NCI-H1417 (cell line): ENCODE measurements around the gene CLDN12.

Source experiments
- DNase-seq, 3 experiments: peaks; one replicate each; lab custom pipeline; 2025; lab: John Stamatoyannopoulos, UW

The CLDN12 gene

GRCh38 chr7:90403174-90404113 is at the start of gene CLDN12:
TSS of gene CLDN12 (plus strand) at chr7:90403461. CDS start at chr7:90412677, 9,216 bp downstream.
- DNase-seq = peak; percentile 91 to 97 (median 97)

DNA sequence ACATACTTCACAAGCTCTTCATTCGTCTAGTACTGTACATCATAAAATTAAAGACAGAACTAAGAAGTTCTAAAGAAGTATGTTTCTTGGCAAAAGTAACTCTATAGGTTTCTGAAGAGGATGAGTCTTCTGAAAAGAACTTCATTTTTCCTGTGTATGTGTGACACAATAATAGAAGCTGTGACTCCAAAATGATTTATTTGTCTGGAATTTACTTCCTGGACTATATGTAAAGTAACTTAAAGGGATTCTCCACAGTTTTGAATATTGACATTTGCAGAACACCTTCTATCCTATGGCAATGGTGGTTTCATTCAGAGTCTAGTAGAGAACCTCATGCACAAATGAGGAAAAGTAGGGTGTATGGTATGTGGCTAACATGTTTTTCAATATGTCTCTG is 19.8 kb upstream of the CLDN12 start:
- DNase-seq = no peak

GRCh38 chr7:90383861-90384260 is 19.4 kb upstream of the CLDN12 start:
- no peak for DNase-seq

DNA sequence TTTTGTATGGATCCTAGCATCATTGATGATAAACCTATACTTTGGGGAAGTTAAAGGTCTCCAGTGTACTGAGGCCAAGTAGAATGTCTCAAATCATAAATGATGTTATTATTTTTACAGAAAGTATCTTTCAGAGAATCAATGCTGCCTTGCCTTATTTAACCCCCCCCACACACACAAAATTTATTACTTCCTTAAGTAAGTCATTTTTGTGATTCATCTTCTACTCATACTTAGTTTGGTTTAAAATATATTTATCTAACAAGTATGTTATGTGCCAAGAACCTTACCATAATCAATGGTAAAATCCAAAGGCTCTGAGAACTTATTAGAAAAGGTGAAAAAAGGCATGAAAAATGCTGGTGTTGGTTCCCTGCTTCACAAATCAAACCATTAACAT is 18.8 kb upstream of the CLDN12 start:
- DNase-seq = no peak

- no peak for DNase-seq
Observed at GRCh38 chr7:90387470-90388240, 15.6 kb upstream of the CLDN12 start.

DNA sequence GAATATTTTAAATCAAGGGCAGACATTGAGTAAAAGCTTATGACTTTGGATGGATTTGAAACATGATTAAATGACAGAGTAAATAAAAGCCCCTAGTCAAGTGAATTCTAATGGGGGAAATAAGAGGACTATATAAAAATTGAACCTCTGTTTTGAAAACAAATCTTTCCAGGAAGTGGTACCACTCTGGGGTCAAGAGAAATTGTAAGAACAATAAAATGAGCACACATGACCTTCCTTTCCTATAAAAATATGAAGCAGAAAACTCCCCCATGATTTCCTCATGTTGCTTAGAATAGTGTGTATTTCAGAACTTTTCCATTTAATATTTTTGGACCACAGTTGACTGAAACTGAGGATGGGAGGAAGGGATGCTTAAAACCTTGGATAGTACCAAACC is 12.3 kb upstream of the CLDN12 start:
- DNase-seq = no peak

DNA sequence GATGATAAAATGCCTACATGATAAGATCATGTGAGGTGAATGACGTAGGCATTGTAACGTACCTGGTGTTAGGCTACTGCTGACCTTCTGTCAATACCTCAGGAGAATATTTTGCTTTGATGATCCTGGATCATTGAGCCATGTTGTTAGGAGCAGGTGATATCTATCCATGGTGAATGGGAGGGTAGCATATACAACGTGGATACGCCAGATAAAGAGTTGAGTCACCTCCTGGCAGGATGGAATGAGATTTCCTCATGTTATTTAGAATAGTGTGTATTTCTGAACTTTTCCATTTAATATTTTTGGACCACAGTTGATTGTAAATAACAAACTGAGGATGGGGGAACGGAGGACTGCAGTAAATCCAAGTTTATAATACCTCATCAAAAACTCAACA is 11.8 kb upstream of the CLDN12 start:
- DNase-seq = no peak

- no peak for DNase-seq
Observed at GRCh38 chr7:90396420-90396819, 6.8 kb upstream of the CLDN12 start.

DNA sequence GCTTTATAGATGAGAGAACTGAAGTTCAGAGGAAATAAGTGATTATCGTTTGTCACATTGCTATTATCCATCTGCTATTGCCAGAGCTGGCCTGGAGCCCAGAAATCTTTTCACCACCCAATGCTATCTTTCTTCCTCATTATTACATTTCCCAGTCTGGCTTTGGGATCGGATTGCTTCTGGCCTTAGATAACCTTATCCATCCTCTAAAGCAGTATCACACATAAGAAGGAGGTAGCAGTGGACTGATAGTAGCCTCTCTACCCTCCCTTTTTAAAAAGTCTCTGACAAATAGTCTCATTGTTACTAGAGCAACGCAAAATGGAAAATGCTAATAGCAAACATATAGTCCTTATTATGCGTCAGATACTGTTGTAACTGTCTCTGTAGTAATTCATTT is 1.3 kb upstream of the CLDN12 start:
- DNase-seq = peak in 2 of 3 experiments; percentile 26 to 48

GRCh38 chr7:90402785-90403173 is 482 bp upstream of the CLDN12 start:
- no peak for DNase-seq

GRCh38 chr7:90404777-90405176 is 1.5 kb downstream of the CLDN12 start:
- no peak for DNase-seq

- DNase-seq = no peak
Observed at GRCh38 chr7:90407484-90407821, 4.2 kb downstream of the CLDN12 start.

- DNase-seq = no peak
Observed at GRCh38 chr7:90408142-90408541, 4.9 kb downstream of the CLDN12 start.

DNA sequence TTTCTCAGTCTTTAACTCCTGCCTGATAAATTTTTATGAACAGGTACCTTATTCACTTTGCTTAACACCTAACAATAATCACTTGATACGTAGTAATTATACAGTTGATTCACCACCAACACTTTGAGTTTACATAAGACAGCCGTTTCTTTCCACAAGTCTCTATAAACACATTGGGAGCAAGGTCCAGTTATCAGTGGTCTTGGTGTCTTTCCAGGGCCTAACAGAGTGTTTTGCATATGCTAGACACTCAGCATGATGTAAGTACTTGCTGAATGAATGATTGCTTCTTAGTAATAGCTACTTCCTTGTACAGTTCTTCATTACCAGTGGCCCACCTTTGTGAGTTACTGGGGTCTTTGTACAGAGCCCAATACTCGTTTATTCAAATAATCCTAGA is 6.4 kb downstream of the CLDN12 start:
- DNase-seq = no peak

- DNase-seq = peak in 1 of 3 experiments; percentile 61
Observed at GRCh38 chr7:90411510-90411909, 8.2 kb downstream of the CLDN12 start.

DNA sequence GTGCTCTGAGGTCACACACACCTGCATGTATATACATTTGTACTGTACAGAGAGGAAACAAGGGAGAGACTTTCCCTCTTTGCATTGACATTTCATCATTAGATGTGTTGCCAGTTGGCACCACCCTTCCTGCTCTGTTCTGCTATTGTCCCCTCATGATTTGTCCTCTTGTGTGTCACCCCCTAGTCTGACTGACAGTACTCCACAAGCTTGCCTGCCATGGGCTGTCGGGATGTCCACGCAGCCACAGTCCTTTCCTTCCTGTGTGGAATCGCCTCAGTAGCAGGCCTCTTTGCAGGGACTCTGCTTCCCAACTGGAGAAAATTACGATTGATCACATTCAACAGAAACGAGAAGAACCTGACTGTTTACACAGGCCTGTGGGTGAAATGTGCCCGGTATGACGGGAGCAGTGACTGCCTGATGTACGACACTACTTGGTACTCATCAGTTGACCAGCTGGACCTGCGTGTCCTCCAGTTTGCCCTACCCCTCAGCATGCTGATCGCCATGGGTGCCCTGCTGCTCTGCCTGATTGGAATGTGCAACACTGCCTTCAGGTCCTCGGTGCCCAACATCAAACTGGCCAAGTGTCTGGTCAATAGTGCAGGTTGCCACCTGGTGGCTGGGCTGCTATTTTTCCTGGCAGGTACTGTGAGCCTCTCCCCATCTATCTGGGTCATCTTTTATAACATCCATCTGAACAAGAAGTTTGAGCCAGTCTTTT is 9.4 kb downstream of the CLDN12 start:
- DNase-seq = peak in 1 of 3 experiments; percentile 29

DNA sequence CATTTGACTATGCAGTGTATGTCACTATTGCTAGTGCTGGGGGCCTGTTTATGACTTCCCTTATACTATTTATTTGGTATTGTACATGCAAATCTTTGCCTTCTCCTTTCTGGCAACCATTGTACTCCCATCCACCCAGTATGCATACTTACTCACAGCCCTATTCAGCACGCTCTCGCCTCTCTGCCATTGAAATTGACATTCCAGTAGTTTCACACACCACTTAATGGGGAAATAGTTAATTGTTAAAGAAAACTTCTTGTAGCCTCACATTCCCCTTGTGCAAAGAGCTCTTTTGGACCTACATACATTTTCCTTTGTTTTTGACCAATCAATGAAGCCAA is 9.9 kb downstream of the CLDN12 start:
- DNase-seq = no peak

GRCh38 chr7:90421651-90422050 is 18.4 kb downstream of the CLDN12 start:
- DNase-seq = no peak

- no peak for DNase-seq
Observed at GRCh38 chr7:90424720-90425119, 21.5 kb downstream of the CLDN12 start.

DNA sequence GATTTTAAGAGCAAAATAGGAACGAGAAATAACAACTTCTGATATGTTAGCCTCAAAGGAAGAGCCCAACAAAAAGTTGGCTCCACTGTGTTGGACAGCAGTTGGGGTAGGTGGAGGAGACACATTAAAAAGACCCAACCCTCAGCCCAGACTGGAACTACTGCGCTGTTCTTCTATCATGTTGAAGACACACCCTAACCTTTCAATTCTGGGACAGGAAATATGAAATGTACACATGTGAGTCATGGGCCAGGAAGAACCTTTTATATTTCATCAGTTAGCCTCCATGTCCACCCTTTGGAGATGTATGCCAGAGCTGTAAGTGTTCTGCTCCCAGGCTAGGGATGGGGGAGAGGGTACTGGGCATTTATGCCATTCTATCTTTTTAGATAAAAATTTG is 22.1 kb downstream of the CLDN12 start:
- DNase-seq = no peak

DNA sequence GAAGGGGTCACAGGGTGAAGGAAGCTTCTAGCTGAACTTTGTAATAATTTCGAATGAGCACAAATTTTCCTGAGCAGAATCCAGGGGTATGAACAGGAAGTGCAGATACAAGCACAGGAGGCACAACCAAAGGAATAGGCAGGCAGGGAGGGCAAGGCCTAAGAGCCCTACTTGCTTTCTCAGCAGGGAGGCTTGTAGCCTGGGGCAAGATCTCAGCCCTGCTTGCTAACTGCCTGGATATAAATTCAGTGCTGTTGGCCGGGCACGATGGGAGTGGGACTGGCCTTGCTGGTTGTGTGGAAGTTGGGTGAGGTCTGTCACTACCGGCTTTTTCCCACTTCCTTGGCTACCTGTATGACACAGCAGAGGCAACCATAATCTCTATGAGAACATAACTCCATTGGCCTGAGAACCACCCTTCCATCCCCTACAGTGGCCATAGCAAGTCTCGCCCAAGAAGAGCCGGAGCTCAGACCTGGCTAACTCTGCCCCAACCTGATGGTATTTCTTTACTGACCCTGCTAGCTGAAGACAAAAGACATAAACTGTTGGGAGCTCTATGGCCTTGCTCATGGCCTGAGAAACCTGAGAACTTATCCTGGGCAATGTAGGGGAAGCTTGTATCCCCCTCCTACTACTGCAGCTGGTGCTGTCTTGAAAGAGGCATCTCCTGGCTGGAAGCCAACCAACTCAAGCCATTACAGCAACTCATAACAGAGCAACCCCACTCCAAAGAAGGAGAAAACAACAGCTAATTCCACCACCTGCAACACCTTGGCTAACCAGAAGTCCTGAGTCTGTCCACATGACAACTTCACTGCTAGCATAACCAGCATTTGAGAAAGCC is 27.6 kb downstream of the CLDN12 start:
- DNase-seq = peak in 1 of 3 experiments; percentile 42

DNA sequence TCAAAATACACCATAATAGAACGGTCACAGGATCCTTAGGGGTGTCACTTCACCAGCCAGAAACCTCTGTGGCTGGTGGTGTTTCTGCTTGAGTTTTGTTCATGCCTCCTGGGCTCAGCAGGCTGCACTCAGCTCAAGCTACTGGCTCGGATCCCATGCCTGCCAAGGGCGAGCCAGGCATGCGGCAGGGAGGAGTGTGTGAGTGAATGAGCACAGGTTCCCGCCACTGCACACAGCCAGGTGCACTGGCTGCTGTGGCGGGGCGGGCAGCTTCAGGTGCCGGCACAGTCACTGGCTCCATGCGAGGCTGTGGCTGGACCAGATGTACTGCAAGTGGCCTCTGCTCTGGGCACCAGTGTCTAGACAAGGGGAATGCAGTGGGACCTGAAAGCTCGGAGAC is 29.5 kb downstream of the CLDN12 start:
- no peak for DNase-seq
